HepG2 (cell line): ENCODE data around the gene IQCN. TPM values are rescaled to one million over a fixed set of nuclear protein-coding genes. Genes with fewer than 3 reads are reported as not detected.

Experiments used
- HNRNPLL ChIP-seq: fragments of 200-400 bp; formaldehyde crosslinking; IDR thresholded peaks from 2 replicates; pipeline ENCODE4 v1.6.1; 2017; ENCODE audit warnings: mild to moderate bottlenecking, low read depth, low read length; ENCODE audit not compliant: poor library complexity, severe bottlenecking
- MTF2 ChIP-seq: sonication (generic); formaldehyde crosslinking; IDR thresholded peaks from 2 replicates; pipeline ENCODE4 v1.5.0; 2020; ENCODE audit warnings: missing genetic modification reagents, borderline replicate concordance
- NCOA2 ChIP-seq: sonication (generic); formaldehyde crosslinking; IDR thresholded peaks from 2 replicates; pipeline ENCODE4 v1.8.0; 2022; ENCODE audit warnings: inconsistent platforms
- NPAS2 ChIP-seq: sonication (generic); formaldehyde crosslinking; IDR thresholded peaks from 2 replicates; pipeline ENCODE4 v1.8.0; 2022; ENCODE audit warnings: mild to moderate bottlenecking, missing genetic modification reagents, borderline replicate concordance
- NRL ChIP-seq: sonication (generic); formaldehyde crosslinking; IDR thresholded peaks from 2 replicates; pipeline ENCODE4 v1.5.0; 2020; ENCODE audit warnings: missing genetic modification reagents, mild to moderate bottlenecking, moderate library complexity, borderline replicate concordance
- RBM22 ChIP-seq: fragments of 200-400 bp; formaldehyde crosslinking; optimal IDR thresholded peaks from 2 replicates; pipeline ENCODE3; 2017; ENCODE audit warnings: mild to moderate bottlenecking, low read length, moderate library complexity
- RFX1 ChIP-seq: fragments of 450-650 bp; IDR thresholded peaks from 2 replicates; pipeline ENCODE4 v1.6.1; 2017
- SIX4 ChIP-seq: sonication (generic); formaldehyde crosslinking; IDR thresholded peaks from 2 replicates; pipeline ENCODE4 v1.4.0; 2020; ENCODE audit warnings: missing genetic modification reagents
- ZNF101 ChIP-seq: sonication (generic); formaldehyde crosslinking; IDR thresholded peaks from 2 replicates; pipeline ENCODE4 v1.4.0; 2020; ENCODE audit warnings: mild to moderate bottlenecking, low read depth, missing genetic modification reagents, borderline replicate concordance
- ZNF180 ChIP-seq: sonication (generic); formaldehyde crosslinking; IDR thresholded peaks from 2 replicates; pipeline ENCODE4 v1.4.0; 2020; ENCODE audit warnings: low read depth, missing genetic modification reagents, borderline replicate concordance
- ZNF263 ChIP-seq: sonication (generic); formaldehyde crosslinking; IDR thresholded peaks from 2 replicates; pipeline ENCODE4 v1.4.0; 2020; ENCODE audit warnings: missing genetic modification reagents
- ZNF343 ChIP-seq: sonication (generic); formaldehyde crosslinking; IDR thresholded peaks from 2 replicates; pipeline ENCODE4 v1.4.0; 2020; ENCODE audit warnings: mild to moderate bottlenecking, missing genetic modification reagents
- ZNF546 ChIP-seq: sonication (generic); formaldehyde crosslinking; conservative IDR thresholded peaks from 2 replicates; pipeline ENCODE4 v1.8.1; 2023; ENCODE audit warnings: mild to moderate bottlenecking, missing genetic modification reagents
- ZNF644 ChIP-seq: IDR thresholded peaks from 2 replicates; pipeline ENCODE4 v1.6.1; 2016; ENCODE audit warnings: low read depth
- ZNF709 ChIP-seq: sonication (generic); formaldehyde crosslinking; IDR thresholded peaks from 2 replicates; pipeline ENCODE4 v1.5.0; 2020; ENCODE audit warnings: mild to moderate bottlenecking, missing genetic modification reagents
- ZNF720 ChIP-seq: sonication (generic); formaldehyde crosslinking; IDR thresholded peaks from 2 replicates; pipeline ENCODE4 v1.4.0; 2020; ENCODE audit warnings: missing genetic modification reagents
- ZNF782 ChIP-seq: sonication (generic); formaldehyde crosslinking; IDR thresholded peaks from 2 replicates; pipeline ENCODE4 v1.4.0; 2020; ENCODE audit warnings: missing genetic modification reagents, mild to moderate bottlenecking, borderline replicate concordance
- ZNF790 ChIP-seq: sonication (generic); formaldehyde crosslinking; IDR thresholded peaks from 2 replicates; pipeline ENCODE4 v1.8.0; 2022; ENCODE audit warnings: missing genetic modification reagents, mild to moderate bottlenecking, borderline replicate concordance
- ZSCAN22 ChIP-seq: sonication (generic); formaldehyde crosslinking; IDR thresholded peaks from 2 replicates; pipeline ENCODE4 v1.4.0; 2020; ENCODE audit warnings: mild to moderate bottlenecking, missing genetic modification reagents
- polyA plus RNA-seq, 8 experiments: library from polyadenylated mRNA; depleted of rRNA in 3 of 8; stranded (reverse) in 7 of 8; unstranded in 1 of 8; fragments of >200 nt; fragmentation: Illumina TruSeq in 4 of 8; extraction: Trizol in 4 of 8; gene quantifications; 2 replicates each; pipeline versions ENCODE4 v1.2.1 to v1.2.3, GENCODE V29; 2011 to 2016; ENCODE audit warnings: low read depth in 4 of 8, missing spikeins in 1 of 8, mixed read lengths in 1 of 8; ENCODE audit not compliant: insufficient read depth in 1 of 8
- total RNA-seq, 5 experiments: library from RNA; depleted of rRNA; stranded (reverse); fragments of >200 nt; fragmentation: Illumina TruSeq; extraction: Trizol; gene quantifications; 2 replicates each; pipeline ENCODE4 v1.2.3, GENCODE V29; 2016; ENCODE audit warnings: low read depth in 1 of 5
- TF ChIP-seq, protein P1 (sequence below): sonication (generic); formaldehyde crosslinking; IDR thresholded peaks from 2 replicates; pipeline ENCODE4 v1.5.0; 2020; ENCODE audit warnings: missing genetic modification reagents
- TF ChIP-seq, protein P2 (sequence below): sonication (generic); formaldehyde crosslinking; IDR thresholded peaks from 2 replicates; pipeline ENCODE4 v1.4.0; 2020; ENCODE audit warnings: missing genetic modification reagents
- TF ChIP-seq, protein P3 (sequence below): sonication (generic); formaldehyde crosslinking; conservative IDR thresholded peaks from 2 replicates; pipeline ENCODE4 v1.8.0; 2022; ENCODE audit warnings: missing genetic modification reagents
- TF ChIP-seq, protein P4 (sequence below): IDR thresholded peaks from 2 replicates; pipeline ENCODE4 v1.6.1; 2016; ENCODE audit warnings: control low read depth
- TF ChIP-seq, protein P5 (sequence below): IDR thresholded peaks from 2 replicates; pipeline ENCODE4 v1.6.1; 2016; ENCODE audit warnings: mild to moderate bottlenecking, missing biosample characterization, missing genetic modification reagents
- TF ChIP-seq, protein P6 (sequence below): sonication (generic); formaldehyde crosslinking; IDR thresholded peaks from 2 replicates; pipeline ENCODE4 v1.8.0; 2022; ENCODE audit warnings: missing genetic modification reagents, mild to moderate bottlenecking, inconsistent platforms, borderline replicate concordance

IQCN gene
- total and polyA plus RNA-seq, 2 of the 13 experiments (the other 11 are each of a cell fraction or from before 2014, with no cell fraction given), result 0.04 to 0.18 TPM

DNA sequence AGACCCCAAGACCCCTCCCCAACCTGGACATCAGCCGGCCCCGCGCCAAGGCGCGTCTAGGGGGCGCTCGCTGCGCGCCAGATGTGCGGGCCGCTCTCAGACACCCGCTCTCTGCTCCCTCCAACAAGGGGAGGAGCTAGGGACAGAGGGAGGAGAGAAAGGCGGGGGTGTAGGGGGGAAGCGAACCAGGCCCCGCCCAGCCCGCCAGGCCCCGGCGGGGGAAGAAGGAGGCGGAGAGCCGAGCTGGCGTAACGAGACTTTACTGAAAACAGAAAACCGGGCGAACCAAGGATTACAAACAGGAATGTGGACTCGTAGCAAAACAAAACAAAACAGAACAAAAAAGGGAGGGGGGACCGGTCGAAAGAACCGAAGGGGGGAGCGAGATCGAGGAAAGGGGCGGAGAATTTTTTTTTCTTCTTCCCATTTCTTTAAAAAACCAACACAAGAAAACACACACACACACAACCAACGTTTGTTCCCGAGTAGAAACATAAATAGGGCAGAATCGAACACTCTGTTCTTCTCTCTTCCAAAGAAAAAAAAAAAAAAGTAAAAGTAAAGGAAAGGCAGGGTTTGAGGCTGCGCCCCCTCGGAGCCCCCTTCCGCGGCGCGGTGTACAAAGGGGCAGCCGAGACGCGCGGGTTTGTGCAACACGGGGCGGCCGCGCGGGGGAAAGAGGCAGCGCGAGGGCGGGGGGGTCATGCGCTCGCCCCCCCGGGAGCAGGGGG, 5.4 kb upstream of the IQCN start (continued):
- TF ChIP-seq, protein P1, sequence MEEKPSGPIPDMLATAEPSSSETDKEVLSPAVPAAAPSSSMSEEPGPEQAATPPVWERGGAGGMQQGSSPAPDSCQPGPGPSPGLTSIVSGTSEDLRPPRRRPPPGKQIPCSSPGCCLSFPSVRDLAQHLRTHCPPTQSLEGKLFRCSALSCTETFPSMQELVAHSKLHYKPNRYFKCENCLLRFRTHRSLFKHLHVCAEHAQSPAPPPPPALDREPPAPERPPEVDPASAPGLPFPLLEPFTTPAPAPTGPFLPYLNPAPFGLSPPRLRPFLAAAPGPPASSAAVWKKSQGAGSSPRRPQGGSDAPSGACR (CRISPR knock-in tag), result no peak; the same call in 1 of the 2 replicates
- TF ChIP-seq ZNF101 (CRISPR knock-in tag) (no peak), NCOA2 (CRISPR knock-in tag) (no peak), SIX4 (CRISPR knock-in tag) (no peak), ZNF709 (CRISPR knock-in tag) (no peak), NPAS2 (CRISPR knock-in tag) (no peak), ZNF644 (CRISPR knock-in tag) (no peak), RBM22 (peak; percentile 26), RFX1 (no peak), ZNF546 (CRISPR knock-in tag) (no peak), ZNF343 (CRISPR knock-in tag) (no peak), NRL (no peak), ZNF790 (CRISPR knock-in tag) (no peak), MTF2 (CRISPR knock-in tag) (no peak), ZNF782 (CRISPR knock-in tag) (no peak), ZNF720 (CRISPR knock-in tag) (no peak), ZSCAN22 (CRISPR knock-in tag) (no peak), HNRNPLL (peak; percentile 83), ZNF180 (no peak), ZNF263 (peak; percentile 22; the same call in 1 of the 2 replicates)
- TF ChIP-seq, protein P2, sequence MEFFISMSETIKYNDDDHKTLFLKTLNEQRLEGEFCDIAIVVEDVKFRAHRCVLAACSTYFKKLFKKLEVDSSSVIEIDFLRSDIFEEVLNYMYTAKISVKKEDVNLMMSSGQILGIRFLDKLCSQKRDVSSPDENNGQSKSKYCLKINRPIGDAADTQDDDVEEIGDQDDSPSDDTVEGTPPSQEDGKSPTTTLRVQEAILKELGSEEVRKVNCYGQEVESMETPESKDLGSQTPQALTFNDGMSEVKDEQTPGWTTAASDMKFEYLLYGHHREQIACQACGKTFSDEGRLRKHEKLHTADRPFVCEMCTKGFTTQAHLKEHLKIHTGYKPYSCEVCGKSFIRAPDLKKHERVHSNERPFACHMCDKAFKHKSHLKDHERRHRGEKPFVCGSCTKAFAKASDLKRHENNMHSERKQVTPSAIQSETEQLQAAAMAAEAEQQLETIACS (CRISPR knock-in tag), result no peak
- TF ChIP-seq, protein P3, sequence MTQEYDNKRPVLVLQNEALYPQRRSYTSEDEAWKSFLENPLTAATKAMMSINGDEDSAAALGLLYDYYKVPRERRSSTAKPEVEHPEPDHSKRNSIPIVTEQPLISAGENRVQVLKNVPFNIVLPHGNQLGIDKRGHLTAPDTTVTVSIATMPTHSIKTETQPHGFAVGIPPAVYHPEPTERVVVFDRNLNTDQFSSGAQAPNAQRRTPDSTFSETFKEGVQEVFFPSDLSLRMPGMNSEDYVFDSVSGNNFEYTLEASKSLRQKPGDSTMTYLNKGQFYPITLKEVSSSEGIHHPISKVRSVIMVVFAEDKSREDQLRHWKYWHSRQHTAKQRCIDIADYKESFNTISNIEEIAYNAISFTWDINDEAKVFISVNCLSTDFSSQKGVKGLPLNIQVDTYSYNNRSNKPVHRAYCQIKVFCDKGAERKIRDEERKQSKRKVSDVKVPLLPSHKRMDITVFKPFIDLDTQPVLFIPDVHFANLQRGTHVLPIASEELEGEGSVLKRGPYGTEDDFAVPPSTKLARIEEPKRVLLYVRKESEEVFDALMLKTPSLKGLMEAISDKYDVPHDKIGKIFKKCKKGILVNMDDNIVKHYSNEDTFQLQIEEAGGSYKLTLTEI (CRISPR knock-in tag), result no peak
- TF ChIP-seq, protein P4, sequence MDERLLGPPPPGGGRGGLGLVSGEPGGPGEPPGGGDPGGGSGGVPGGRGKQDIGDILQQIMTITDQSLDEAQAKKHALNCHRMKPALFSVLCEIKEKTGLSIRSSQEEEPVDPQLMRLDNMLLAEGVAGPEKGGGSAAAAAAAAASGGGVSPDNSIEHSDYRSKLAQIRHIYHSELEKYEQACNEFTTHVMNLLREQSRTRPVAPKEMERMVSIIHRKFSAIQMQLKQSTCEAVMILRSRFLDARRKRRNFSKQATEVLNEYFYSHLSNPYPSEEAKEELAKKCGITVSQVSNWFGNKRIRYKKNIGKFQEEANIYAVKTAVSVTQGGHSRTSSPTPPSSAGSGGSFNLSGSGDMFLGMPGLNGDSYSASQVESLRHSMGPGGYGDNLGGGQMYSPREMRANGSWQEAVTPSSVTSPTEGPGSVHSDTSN (CRISPR knock-in tag), result no peak
- TF ChIP-seq, protein P5, sequence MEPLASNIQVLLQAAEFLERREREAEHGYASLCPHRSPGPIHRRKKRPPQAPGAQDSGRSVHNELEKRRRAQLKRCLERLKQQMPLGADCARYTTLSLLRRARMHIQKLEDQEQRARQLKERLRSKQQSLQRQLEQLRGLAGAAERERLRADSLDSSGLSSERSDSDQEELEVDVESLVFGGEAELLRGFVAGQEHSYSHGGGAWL (CRISPR knock-in tag), result no peak
- TF ChIP-seq, protein P6, sequence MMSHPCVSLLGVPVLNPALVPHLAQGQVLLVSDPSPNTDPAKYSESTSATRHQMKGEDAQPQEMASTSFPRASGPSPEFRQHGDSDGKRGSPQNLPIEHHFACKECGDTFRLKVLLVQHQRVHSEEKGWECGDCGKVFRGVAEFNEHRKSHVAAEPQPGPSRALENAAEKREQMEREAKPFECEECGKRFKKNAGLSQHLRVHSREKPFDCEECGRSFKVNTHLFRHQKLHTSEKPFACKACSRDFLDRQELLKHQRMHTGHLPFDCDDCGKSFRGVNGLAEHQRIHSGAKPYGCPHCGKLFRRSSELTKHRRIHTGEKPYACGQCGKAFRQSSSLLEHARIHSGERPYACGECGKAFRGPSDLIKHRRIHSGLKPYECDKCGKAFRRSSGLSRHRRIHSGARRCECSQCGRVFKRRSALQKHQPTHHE (CRISPR knock-in tag), result no peak
